Bone marrow (tissue), 2 donors: ENCODE data around the gene FAF1.

Source experiments
- DNase-seq, 2 donors: peaks; one replicate each; lab custom pipeline; 2025; lab: John Stamatoyannopoulos, UW

Gene FAF1

GRCh38 chr1:50415235-50416149 lies 544.6 kb downstream of the FAF1 start:
- no peak for DNase-seq

DNA sequence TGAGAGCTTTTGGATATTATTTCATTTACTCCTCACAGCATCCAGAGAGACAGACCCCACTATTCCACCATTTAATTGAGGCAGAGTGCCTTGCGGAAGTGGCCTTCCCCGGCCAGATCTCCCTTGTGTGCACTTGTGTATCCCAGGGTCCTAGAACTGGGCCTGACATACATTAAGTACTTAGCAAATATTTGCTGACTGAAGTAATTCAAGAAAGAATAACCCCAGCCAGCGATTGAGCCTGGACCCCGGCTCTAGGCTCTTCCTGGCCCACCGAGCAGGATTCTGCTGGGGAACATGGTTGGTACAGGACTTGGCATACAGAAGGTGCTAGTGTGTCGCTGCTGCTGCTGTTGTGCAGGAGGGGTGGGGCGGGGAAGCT lies 545.2 kb downstream of the FAF1 start:
- no peak for DNase-seq

DNA sequence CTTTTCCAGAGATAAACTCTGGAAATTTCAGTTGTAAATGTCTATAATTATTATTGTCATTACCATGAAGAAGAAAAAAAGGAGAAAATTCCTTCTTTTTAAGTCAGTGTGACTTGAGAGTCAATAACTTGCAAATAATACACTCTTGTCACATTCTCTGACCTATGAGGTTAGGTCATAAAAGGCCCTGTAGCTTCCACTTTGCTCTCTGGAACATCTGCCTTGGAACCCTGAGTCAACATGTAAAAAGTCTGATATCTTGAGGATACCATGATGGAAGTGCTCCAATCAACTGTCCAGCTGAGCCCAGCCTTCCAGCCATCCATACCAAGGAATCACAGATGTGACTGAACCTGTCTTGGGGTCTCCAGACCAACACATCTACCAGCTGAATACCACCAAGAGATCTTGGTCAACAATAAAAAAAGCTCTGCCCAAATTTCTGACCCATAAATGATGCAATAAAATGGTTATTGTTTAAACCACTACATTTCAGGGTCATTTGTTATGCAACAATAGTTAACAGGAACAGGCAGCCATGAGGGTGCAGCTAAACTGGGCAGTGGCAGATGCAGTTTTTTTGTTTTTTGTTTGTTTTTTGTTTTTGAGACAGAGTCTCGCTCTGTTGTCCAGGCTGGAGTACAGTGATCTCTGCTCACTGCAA lies 547.1 kb downstream of the FAF1 start:
- no peak for DNase-seq

- DNase-seq: no peak
These were observed 554.3 kb downstream of the FAF1 start for GRCh38 chr1:50405814-50406213.

DNA sequence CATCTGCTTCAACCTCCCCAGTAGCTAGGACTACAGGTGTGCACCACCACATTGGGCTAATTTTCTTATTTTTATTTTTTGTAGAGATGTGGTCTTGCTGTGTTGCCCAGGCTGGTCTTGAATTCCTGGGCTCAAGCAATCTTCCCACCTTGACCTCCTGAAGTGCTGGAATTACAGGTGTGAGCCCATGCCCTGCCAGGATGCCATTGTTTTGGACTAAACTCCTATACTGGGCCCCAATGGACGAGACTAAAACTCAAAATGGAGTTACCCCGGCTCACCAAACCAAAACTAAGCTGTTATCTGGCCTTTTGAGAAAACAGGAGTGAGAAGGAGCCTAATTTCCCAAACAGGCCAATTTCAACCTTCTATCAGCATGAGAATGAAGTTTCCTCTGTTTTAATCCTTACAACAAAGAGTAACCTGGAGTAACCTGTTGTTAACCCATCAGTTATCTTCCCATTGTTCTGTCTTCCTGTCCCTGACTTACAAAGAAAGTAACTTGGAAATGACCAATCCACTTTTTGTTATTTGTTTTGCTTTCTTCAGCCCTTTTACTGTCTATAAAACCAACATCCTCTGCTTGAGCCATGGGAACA lies 566.4 kb downstream of the FAF1 start:
- no peak for DNase-seq
